ENCODE measurements around the gene ANKRD44. TPM values are rescaled to one million over a fixed set of nuclear protein-coding genes. Genes with fewer than 3 reads are reported as not detected.

ANKRD44 gene
- total RNA-seq, 1 experiment from 2014 or later: 0.68 TPM

- TF ChIP-seq, protein P1, sequence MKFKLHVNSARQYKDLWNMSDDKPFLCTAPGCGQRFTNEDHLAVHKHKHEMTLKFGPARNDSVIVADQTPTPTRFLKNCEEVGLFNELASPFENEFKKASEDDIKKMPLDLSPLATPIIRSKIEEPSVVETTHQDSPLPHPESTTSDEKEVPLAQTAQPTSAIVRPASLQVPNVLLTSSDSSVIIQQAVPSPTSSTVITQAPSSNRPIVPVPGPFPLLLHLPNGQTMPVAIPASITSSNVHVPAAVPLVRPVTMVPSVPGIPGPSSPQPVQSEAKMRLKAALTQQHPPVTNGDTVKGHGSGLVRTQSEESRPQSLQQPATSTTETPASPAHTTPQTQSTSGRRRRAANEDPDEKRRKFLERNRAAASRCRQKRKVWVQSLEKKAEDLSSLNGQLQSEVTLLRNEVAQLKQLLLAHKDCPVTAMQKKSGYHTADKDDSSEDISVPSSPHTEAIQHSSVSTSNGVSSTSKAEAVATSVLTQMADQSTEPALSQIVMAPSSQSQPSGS (CRISPR knock-in tag; IDR thresholded peaks at IDR 0.05; ENCODE audit: borderline replicate concordance, low read depth): no peak
- TF ChIP-seq ETV6 (CRISPR knock-in tag; IDR thresholded peaks at IDR 0.05) (no peak), IRF2 (CRISPR knock-in tag; IDR thresholded peaks at IDR 0.05; ENCODE audit: borderline replicate concordance, low read depth) (no peak), ZNF423 (CRISPR knock-in tag; IDR thresholded peaks at IDR 0.05) (no peak)
- TF ChIP-seq, protein P2, sequence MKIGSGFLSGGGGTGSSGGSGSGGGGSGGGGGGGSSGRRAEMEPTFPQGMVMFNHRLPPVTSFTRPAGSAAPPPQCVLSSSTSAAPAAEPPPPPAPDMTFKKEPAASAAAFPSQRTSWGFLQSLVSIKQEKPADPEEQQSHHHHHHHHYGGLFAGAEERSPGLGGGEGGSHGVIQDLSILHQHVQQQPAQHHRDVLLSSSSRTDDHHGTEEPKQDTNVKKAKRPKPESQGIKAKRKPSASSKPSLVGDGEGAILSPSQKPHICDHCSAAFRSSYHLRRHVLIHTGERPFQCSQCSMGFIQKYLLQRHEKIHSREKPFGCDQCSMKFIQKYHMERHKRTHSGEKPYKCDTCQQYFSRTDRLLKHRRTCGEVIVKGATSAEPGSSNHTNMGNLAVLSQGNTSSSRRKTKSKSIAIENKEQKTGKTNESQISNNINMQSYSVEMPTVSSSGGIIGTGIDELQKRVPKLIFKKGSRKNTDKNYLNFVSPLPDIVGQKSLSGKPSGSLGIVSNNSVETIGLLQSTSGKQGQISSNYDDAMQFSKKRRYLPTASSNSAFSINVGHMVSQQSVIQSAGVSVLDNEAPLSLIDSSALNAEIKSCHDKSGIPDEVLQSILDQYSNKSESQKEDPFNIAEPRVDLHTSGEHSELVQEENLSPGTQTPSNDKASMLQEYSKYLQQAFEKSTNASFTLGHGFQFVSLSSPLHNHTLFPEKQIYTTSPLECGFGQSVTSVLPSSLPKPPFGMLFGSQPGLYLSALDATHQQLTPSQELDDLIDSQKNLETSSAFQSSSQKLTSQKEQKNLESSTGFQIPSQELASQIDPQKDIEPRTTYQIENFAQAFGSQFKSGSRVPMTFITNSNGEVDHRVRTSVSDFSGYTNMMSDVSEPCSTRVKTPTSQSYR (CRISPR knock-in tag; IDR thresholded peaks at IDR 0.05): no peak
- TF ChIP-seq, protein P3, sequence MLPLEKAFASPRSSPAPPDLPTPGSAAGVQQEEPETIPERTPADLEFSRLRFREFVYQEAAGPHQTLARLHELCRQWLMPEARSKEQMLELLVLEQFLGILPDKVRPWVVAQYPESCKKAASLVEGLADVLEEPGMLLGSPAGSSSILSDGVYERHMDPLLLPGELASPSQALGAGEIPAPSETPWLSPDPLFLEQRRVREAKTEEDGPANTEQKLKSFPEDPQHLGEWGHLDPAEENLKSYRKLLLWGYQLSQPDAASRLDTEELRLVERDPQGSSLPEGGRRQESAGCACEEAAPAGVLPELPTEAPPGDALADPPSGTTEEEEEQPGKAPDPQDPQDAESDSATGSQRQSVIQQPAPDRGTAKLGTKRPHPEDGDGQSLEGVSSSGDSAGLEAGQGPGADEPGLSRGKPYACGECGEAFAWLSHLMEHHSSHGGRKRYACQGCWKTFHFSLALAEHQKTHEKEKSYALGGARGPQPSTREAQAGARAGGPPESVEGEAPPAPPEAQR (CRISPR knock-in tag; IDR thresholded peaks at IDR 0.05): no peak
These were observed 105.9 kb downstream of the ANKRD44 start (continued) for GRCh38 chr2:197204519-197205250.

DNA sequence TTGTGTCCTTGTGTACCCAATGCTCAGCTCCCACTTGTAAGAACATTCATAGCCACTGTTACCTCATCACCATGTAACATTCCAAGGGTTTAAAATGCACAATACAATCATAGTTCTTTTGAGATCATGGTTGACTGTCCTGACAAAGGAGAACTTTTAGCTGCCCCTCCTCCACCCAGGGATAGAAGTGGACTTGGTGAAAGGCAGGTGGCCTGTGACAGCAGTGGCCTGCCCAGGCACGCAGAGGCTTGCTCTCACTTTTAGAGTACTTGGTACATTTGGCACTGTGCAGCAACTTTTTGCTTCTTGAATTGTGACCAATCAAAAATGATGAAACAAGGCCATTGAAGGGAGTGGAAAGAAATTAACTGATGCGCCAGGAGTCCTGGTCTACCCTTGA is 108.7 kb downstream of the ANKRD44 start:
- ATAC-seq (no peak), DNase-seq (ENCODE audit: low spot score) (no peak)
- ChIA-PET POLR2A (no interaction called here), CTCF (no interaction called here)
- Mint-ChIP-seq H3K4me1 (0 out of 2 replicates have a peak, but pooled peaks cover 7% of the 10 kb centered on the region), H3K36me3 (no peaks in the 10 kb centered on the region), H3K4me3 (no peak overlapping the region), H3K27ac (no peak overlapping the region; the same call in 1 of the 2 replicates), H3K27me3 (ENCODE audit: low read depth) (no peaks in the 10 kb centered on the region), H3K9me3 (peaks cover 5% of the 10 kb centered on the region)
- TF ChIP-seq TEAD4 (CRISPR knock-in tag; IDR thresholded peaks at IDR 0.05) (no peak), ESRRA (CRISPR knock-in tag; IDR thresholded peaks at IDR 0.05; ENCODE audit: borderline replicate concordance) (no peak), ATF6 (CRISPR knock-in tag; IDR thresholded peaks at IDR 0.05) (no peak), ELF4 (CRISPR knock-in tag; IDR thresholded peaks at IDR 0.05; ENCODE audit: low read depth) (no peak), ZNF425 (CRISPR knock-in tag; conservative IDR thresholded peaks at IDR 0.05) (no peak), KAT7 (CRISPR knock-in tag; IDR thresholded peaks at IDR 0.05; ENCODE audit: borderline replicate concordance) (no peak), AR (CRISPR knock-in tag; IDR thresholded peaks at IDR 0.05) (no peak)
- TF ChIP-seq, protein P4, sequence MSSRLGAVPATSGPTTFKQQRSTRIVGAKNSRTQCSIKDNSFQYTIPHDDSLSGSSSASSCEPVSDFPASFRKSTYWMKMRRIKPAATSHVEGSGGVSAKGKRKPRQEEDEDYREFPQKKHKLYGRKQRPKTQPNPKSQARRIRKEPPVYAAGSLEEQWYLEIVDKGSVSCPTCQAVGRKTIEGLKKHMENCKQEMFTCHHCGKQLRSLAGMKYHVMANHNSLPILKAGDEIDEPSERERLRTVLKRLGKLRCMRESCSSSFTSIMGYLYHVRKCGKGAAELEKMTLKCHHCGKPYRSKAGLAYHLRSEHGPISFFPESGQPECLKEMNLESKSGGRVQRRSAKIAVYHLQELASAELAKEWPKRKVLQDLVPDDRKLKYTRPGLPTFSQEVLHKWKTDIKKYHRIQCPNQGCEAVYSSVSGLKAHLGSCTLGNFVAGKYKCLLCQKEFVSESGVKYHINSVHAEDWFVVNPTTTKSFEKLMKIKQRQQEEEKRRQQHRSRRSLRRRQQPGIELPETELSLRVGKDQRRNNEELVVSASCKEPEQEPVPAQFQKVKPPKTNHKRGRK (CRISPR knock-in tag; IDR thresholded peaks at IDR 0.05; ENCODE audit: borderline replicate concordance): no peak
- TF ChIP-seq, protein P5, sequence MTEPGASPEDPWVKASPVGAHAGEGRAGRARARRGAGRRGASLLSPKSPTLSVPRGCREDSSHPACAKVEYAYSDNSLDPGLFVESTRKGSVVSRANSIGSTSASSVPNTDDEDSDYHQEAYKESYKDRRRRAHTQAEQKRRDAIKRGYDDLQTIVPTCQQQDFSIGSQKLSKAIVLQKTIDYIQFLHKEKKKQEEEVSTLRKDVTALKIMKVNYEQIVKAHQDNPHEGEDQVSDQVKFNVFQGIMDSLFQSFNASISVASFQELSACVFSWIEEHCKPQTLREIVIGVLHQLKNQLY (CRISPR knock-in tag; IDR thresholded peaks at IDR 0.05): no peak
- TF ChIP-seq, protein P6, sequence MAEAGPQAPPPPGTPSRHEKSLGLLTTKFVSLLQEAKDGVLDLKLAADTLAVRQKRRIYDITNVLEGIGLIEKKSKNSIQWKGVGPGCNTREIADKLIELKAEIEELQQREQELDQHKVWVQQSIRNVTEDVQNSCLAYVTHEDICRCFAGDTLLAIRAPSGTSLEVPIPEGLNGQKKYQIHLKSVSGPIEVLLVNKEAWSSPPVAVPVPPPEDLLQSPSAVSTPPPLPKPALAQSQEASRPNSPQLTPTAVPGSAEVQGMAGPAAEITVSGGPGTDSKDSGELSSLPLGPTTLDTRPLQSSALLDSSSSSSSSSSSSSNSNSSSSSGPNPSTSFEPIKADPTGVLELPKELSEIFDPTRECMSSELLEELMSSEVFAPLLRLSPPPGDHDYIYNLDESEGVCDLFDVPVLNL (CRISPR knock-in tag; IDR thresholded peaks at IDR 0.05; ENCODE audit: borderline replicate concordance, low read depth): no peak
